GM12878 (cell line): ENCODE data around the gene SARDH.

Experiments
- CEBPZ ChIP-seq: fragments of 150-350 bp; IDR thresholded peaks from 2 replicates; pipeline ENCODE4 v1.6.1; 2016; ENCODE audit warnings: low read depth, low read length
- CTCF ChIP-seq, 3 experiments: IDR thresholded peaks in 2 of 3; conservative IDR thresholded peaks in 1 of 3; 2 replicates each; pipeline ENCODE4 v1.5.1; 2011; ENCODE audit warnings: low read depth in 3 of 3, low read length in 3 of 3, mild to moderate bottlenecking in 3 of 3, control low read depth in 2 of 3, moderate library complexity in 2 of 3, inconsistent platforms in 1 of 3, mixed read lengths in 1 of 3; ENCODE audit not compliant: control insufficient read depth in 2 of 3, insufficient read depth in 1 of 3; ENCODE audit errors: extremely low read depth in 1 of 3
- E2F4 ChIP-seq: IDR thresholded peaks from 2 replicates; pipeline ENCODE4 v1.6.1; 2012; ENCODE audit warnings: low read depth, low read length, improper control_type of control experiment
- FOXM1 ChIP-seq: IDR thresholded peaks from 2 replicates; pipeline ENCODE4 v1.6.1; 2012; ENCODE audit warnings: low read depth, mild to moderate bottlenecking, inconsistent platforms, low read length, moderate library complexity
- SIX5 ChIP-seq: IDR thresholded peaks from 2 replicates; pipeline ENCODE4 v1.6.1; 2011; ENCODE audit warnings: mild to moderate bottlenecking, low read depth, low read length, moderate library complexity; ENCODE audit not compliant: severe bottlenecking
- SPI1 ChIP-seq: IDR thresholded peaks from 2 replicates; pipeline ENCODE4 v1.6.1; 2011; ENCODE audit warnings: low read depth, mild to moderate bottlenecking, low read length, moderate library complexity, borderline replicate concordance; ENCODE audit not compliant: insufficient read depth

GRCh38 chr9:133762488-133763271 is 24.5 kb upstream of the SARDH start:
- TF ChIP-seq CTCF (IDR thresholded peaks at IDR 0.05 in 2 of 3, conservative IDR thresholded peaks at IDR 0.05 in 1 of 3; ENCODE audit: control insufficient read depth in 2 of 3, extremely low read depth in 1 of 3, insufficient read depth in 1 of 3, low read depth in 3 of 3, low read length in 3 of 3) (no peak), FOXM1 (no peak), E2F4 (no peak), SIX5 (no peak), SPI1 (no peak), CEBPZ (no peak)
